Measurements from ENCODE around the gene GFOD2.
"Not testable (repeated sequence)": the region's sequence is repeated elsewhere in the genome, so short reads cannot be mapped to it uniquely, and the experiment has no call there.

Gene GFOD2

DNA sequence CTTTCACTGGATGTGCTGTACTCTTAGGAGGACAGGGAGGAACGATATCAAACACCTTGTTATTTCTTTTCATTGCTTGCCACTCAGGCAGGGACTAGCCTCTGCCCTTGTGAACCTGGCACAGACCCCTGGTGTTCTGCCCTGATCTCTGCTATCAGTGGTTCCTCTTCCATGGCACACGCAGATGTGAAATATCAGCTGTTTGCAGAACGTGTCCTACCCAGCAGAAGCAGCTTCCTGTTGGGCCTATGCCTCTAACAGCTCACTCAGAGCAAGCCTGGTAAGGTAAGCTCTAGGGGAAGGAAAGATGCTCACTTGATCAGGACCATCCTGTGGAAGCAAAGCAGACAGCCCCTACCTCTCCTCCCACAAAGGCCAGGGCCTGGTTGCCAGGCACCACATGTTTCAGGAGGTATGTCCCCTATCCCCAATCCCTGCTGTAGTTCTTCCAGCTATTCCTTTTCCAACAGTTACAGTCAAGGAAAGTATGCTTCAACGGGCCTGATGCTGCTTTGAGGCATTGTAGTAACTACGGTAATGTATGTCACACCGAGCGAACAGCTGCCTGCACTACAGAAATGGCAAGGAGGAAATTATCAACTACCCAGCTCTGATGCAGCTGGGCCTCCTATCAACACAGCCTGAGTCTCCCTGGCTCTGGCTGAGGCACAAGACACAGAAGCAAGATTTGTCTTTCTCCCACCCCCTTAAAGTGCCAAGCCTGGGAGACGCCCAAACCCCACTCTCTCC lies 41.3 kb upstream of the GFOD2 start:
- Histone ChIP-seq H3K9ac (no peak overlapping the region), H2AFZ (ENCODE audit: low read depth) (no peak overlapping the region), H3K27me3 (ENCODE audit: insufficient read depth, low read depth) (no peaks in the 10 kb centered on the region), H3K4me3 (IDR thresholded peaks at IDR 0.05; ENCODE audit: insufficient read depth, low read depth, low read length) (no peak overlapping the region), H3K4me1 (ENCODE audit: low read depth, poor library complexity, severe bottlenecking) (no peaks in the 10 kb centered on the region), H3K36me3 (ENCODE audit: insufficient read depth) (no peaks in the 10 kb centered on the region), H3K4me2 (no peak overlapping the region), H3K79me2 (ENCODE audit: insufficient read depth, low read depth) (no peaks in the 10 kb centered on the region), H4K20me1 (ENCODE audit: insufficient read depth) (no peaks in the 10 kb centered on the region), H3K27ac (no peak overlapping the region)
- TF ChIP-seq, protein P1, sequence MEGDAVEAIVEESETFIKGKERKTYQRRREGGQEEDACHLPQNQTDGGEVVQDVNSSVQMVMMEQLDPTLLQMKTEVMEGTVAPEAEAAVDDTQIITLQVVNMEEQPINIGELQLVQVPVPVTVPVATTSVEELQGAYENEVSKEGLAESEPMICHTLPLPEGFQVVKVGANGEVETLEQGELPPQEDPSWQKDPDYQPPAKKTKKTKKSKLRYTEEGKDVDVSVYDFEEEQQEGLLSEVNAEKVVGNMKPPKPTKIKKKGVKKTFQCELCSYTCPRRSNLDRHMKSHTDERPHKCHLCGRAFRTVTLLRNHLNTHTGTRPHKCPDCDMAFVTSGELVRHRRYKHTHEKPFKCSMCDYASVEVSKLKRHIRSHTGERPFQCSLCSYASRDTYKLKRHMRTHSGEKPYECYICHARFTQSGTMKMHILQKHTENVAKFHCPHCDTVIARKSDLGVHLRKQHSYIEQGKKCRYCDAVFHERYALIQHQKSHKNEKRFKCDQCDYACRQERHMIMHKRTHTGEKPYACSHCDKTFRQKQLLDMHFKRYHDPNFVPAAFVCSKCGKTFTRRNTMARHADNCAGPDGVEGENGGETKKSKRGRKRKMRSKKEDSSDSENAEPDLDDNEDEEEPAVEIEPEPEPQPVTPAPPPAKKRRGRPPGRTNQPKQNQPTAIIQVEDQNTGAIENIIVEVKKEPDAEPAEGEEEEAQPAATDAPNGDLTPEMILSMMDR (conservative IDR thresholded peaks at IDR 0.05; ENCODE audit: low read depth, low read length), result no peak

DNA sequence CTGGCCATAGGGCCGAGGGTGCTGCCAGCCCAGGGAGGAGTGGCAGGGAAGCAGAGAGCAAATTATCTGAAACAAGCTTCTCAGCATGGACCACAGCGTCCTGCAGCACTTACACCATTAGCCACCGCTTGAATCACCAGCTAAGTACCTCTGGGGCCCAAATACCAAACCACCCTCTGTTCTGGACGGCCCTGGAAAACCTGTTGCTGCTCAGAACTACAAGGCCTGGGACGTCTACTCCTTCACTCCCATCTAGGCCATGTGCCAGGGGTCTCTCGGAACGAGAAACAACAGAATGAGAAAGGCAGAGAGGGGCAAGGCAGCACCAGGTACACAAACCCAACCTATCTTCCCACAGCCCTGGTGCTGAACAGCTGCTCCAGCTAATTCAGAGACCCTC lies 39.9 kb upstream of the GFOD2 start:
- H2AFZ ChIP-seq (ENCODE audit: low read depth), result no peak overlapping the region
- H4K20me1 ChIP-seq (ENCODE audit: insufficient read depth), result no peaks in the 10 kb centered on the region
- H3K4me2 ChIP-seq, result no peak overlapping the region
- no peaks in the 10 kb centered on the region for H3K79me2 ChIP-seq (ENCODE audit: insufficient read depth, low read depth)
- no peak overlapping the region for H3K9ac ChIP-seq
- TF ChIP-seq, protein P1 (conservative IDR thresholded peaks at IDR 0.05; ENCODE audit: low read depth, low read length), result no peak
- H3K4me1 ChIP-seq (ENCODE audit: low read depth, poor library complexity, severe bottlenecking), result no peaks in the 10 kb centered on the region
- no peak overlapping the region for H3K4me3 ChIP-seq (IDR thresholded peaks at IDR 0.05; ENCODE audit: insufficient read depth, low read depth, low read length)
- no peaks in the 10 kb centered on the region for H3K36me3 ChIP-seq (ENCODE audit: insufficient read depth)
- H3K27ac ChIP-seq, result no peak overlapping the region
- no peaks in the 10 kb centered on the region for H3K27me3 ChIP-seq (ENCODE audit: insufficient read depth, low read depth)

DNA sequence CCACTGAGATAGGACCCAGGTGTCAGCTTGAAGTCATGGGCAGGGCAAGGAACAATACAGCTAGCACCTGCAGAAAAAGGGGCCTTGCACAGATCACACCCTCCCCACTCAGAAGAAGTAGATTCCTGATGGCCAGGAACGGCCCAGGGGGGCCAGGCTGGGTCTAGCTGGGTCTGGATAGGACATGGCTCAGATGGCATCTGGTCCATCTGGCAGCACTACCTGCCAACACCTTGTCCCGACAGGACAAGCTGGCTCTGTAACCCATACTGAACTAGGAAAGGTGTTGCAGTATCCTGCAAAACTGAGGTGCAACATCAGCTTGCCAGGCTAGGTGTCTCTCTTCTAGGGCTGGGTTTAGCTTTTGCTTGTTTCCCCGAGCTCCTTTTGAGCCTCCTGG lies 38.9 kb upstream of the GFOD2 start:
- no peak overlapping the region for H2AFZ ChIP-seq (ENCODE audit: low read depth)
- H3K36me3 ChIP-seq (ENCODE audit: insufficient read depth), result no peaks in the 10 kb centered on the region
- no peaks in the 10 kb centered on the region for H3K27me3 ChIP-seq (ENCODE audit: insufficient read depth, low read depth)
- H3K79me2 ChIP-seq (ENCODE audit: insufficient read depth, low read depth), result no peaks in the 10 kb centered on the region
- H3K9ac ChIP-seq, result no peak overlapping the region
- no peaks in the 10 kb centered on the region for H4K20me1 ChIP-seq (ENCODE audit: insufficient read depth)
- TF ChIP-seq, protein P1 (conservative IDR thresholded peaks at IDR 0.05; ENCODE audit: low read depth, low read length), result no peak
- no peaks in the 10 kb centered on the region for H3K4me1 ChIP-seq (ENCODE audit: low read depth, poor library complexity, severe bottlenecking)
- no peak overlapping the region for H3K27ac ChIP-seq
- no peak overlapping the region for H3K4me3 ChIP-seq (IDR thresholded peaks at IDR 0.05; ENCODE audit: insufficient read depth, low read depth, low read length)
- H3K4me2 ChIP-seq, result no peak overlapping the region

DNA sequence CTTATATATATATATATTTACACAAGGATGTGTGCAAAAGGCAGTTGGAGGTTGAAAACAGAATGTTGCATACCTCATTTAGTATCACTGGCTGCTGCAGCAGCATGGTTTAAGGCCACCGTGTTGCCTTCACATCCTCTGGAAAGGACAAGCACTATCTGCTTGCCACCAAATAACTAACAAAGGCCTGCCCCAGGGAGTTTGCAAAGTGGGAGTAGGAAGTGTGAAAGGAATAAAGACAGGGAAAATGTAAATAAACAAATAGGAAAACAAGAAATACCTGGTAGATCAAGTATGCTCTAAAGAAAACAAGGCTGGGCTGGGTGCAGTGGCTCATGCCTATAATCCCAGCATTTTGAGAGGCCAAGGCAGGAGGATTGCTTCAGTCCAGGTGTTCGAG lies 33.5 kb upstream of the GFOD2 start:
- TF ChIP-seq, protein P1 (conservative IDR thresholded peaks at IDR 0.05; ENCODE audit: low read depth, low read length), result no peak
- H3K4me2 ChIP-seq, result no peak overlapping the region
- H3K9ac ChIP-seq, result no peak overlapping the region
- H2AFZ ChIP-seq (ENCODE audit: low read depth), result no peak overlapping the region
- no peaks in the 10 kb centered on the region for H3K27me3 ChIP-seq (ENCODE audit: insufficient read depth, low read depth)
- H3K4me3 ChIP-seq (IDR thresholded peaks at IDR 0.05; ENCODE audit: insufficient read depth, low read depth, low read length), result no peak overlapping the region
- H4K20me1 ChIP-seq (ENCODE audit: insufficient read depth), result no peaks in the 10 kb centered on the region
- no peaks in the 10 kb centered on the region for H3K36me3 ChIP-seq (ENCODE audit: insufficient read depth)
- peaks cover 8% of the 10 kb centered on the region for H3K4me1 ChIP-seq (ENCODE audit: low read depth, poor library complexity, severe bottlenecking)
- no peak overlapping the region for H3K27ac ChIP-seq
- H3K79me2 ChIP-seq (ENCODE audit: insufficient read depth, low read depth), result no peaks in the 10 kb centered on the region

DNA sequence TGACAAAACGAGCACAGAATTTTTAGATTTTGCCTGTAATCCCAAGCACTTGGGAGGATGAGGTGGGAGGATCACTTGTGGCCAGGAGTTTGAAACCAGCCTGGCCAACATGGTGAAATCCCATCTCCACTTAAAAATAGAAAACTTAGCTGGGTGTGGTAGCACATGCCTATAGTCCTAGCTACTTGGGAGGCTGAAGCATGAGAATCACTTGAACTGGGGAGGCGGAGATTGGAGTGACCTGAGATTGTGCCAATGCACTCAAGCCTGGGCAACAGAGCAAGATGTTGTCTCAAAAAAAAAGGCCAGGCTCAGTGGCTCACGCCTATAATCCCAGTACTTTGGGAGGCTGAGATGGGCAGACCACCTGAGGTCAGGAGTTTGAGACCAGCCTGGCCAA lies 32.2 kb upstream of the GFOD2 start:
- H3K27ac ChIP-seq; H3K4me1 ChIP-seq (ENCODE audit: low read depth, poor library complexity, severe bottlenecking); H3K4me2 ChIP-seq; H3K27me3 ChIP-seq (ENCODE audit: insufficient read depth, low read depth); H3K79me2 ChIP-seq (ENCODE audit: insufficient read depth, low read depth); H2AFZ ChIP-seq (ENCODE audit: low read depth); H4K20me1 ChIP-seq (ENCODE audit: insufficient read depth); H3K36me3 ChIP-seq (ENCODE audit: insufficient read depth); H3K9ac ChIP-seq; H3K4me3 ChIP-seq (IDR thresholded peaks at IDR 0.05; ENCODE audit: insufficient read depth, low read depth, low read length): not testable (repeated sequence)

Measured in KMS-11 (cell line).